ENCODE data around the gene ANKRD23.

DNA sequence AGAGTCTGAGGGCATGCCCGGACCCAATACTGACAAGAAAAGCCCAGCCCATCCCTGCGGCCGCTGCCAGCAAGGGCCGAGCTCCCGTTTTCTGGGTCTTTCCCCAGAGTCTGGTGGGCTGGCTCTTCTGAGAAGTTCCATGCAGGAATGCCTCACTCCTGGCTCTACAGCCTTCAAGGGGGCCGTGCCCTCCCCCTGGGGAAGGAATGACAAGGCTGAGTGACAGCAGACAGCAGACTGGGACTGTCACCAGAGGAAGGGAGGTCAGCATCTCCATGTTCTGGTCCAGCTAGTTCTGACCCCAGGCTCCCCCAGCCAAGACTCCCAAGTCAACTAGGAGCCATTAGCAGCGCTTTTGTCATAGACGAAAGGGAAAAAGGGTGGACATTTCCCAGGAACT lies 39.1 kb upstream of the ANKRD23 start:
- TF ChIP-seq CTCF (IDR thresholded peaks at IDR 0.05), result no peak
- no peak for TF ChIP-seq POLR2A (IDR thresholded peaks at IDR 0.05)
- TF ChIP-seq EP300 (IDR thresholded peaks at IDR 0.05), result no peak
